CD8-positive, alpha-beta memory T cell (primary cell): ENCODE data around the gene PARP3. TPM values are rescaled to one million over a fixed set of nuclear protein-coding genes. Genes with fewer than 3 reads are reported as not detected.

Experiments
- CTCF ChIA-PET: fragments of 350-600 bp; sonication (Branson Sonifier 250); formaldehyde crosslinking; loops from one replicate; lab custom pipeline; 2021; ENCODE audit warnings: antibody characterized with exemption; lab: Charles Lee
- POLR2A ChIA-PET: fragments of 350-600 bp; sonication (Branson Sonifier 250); formaldehyde crosslinking; loops from one replicate; lab custom pipeline; 2021; ENCODE audit warnings: antibody characterized with exemption; lab: Charles Lee
- DNase-seq, 5 donors: peaks; one replicate each; pipeline versions ENCODE4 v3.0.0 to v3.0.0-alpha.2; 2020 to 2022; ENCODE audit warnings: mixed read lengths in 1 of 5
- H3K27ac ChIP-seq: one replicate; pipeline ENCODE4 v1.7.0; 2013; ENCODE audit warnings: low read depth, mild to moderate bottlenecking, low read length, moderate library complexity
- H3K27me3 ChIP-seq: 2 replicates; pipeline ENCODE4 v1.7.0; 2013; ENCODE audit warnings: low read length, mild to moderate bottlenecking; ENCODE audit not compliant: insufficient read depth, poor library complexity, severe bottlenecking
- H3K36me3 ChIP-seq: 2 replicates; pipeline ENCODE4 v1.7.0; 2013; ENCODE audit warnings: mild to moderate bottlenecking, low read length, moderate library complexity; ENCODE audit not compliant: insufficient read depth
- H3K4me1 ChIP-seq: 2 replicates; pipeline ENCODE4 v1.7.0; 2013; ENCODE audit warnings: mild to moderate bottlenecking, low read length, moderate library complexity; ENCODE audit not compliant: insufficient read depth
- H3K4me3 ChIP-seq: 2 replicates; pipeline ENCODE4 v1.7.0; 2013; ENCODE audit warnings: mild to moderate bottlenecking, low read length
- H3K9me3 ChIP-seq: 2 replicates; pipeline ENCODE4 v1.7.0; 2013; ENCODE audit warnings: mild to moderate bottlenecking, low read length
- H3K27ac Mint-ChIP-seq, 8 donors: one replicate each; pipeline ENCODE4 v1.8.0; 2020 to 2021; ENCODE audit warnings: mixed read lengths in 8 of 8, mild to moderate bottlenecking in 6 of 8, inconsistent platforms in 3 of 8, moderate library complexity in 3 of 8
- H3K27me3 Mint-ChIP-seq, 2 donors: one replicate each; pipeline ENCODE4 v1.8.0; 2020 to 2021; ENCODE audit warnings: mixed read lengths in 2 of 2, mild to moderate bottlenecking in 1 of 2, moderate library complexity in 1 of 2
- H3K36me3 Mint-ChIP-seq, 3 donors: one replicate each; pipeline ENCODE4 v1.8.0; 2020 to 2021; ENCODE audit warnings: mixed read lengths in 3 of 3, inconsistent platforms in 1 of 3, mild to moderate bottlenecking in 1 of 3
- H3K4me1 Mint-ChIP-seq, 3 donors: one replicate each; pipeline ENCODE4 v1.8.0; 2020 to 2021; ENCODE audit warnings: mixed read lengths in 3 of 3, inconsistent platforms in 1 of 3, mild to moderate bottlenecking in 1 of 3
- H3K4me3 Mint-ChIP-seq, 7 donors: one replicate each; pipeline ENCODE4 v1.8.0; 2020 to 2021; ENCODE audit warnings: mixed read lengths in 7 of 7, mild to moderate bottlenecking in 6 of 7, moderate library complexity in 4 of 7, inconsistent platforms in 2 of 7
- H3K9me3 Mint-ChIP-seq, 5 donors: one replicate each; pipeline ENCODE4 v1.8.0; 2020 to 2022; ENCODE audit warnings: mixed read lengths in 5 of 5, mild to moderate bottlenecking in 3 of 5, moderate library complexity in 2 of 5, inconsistent platforms in 1 of 5
- polyA plus RNA-seq: library from polyadenylated mRNA; unstranded; fragments of 300-500 nt; fragmentation: Illumina TruSeq; gene quantifications from one replicate; pipeline ENCODE4 v1.2.3, GENCODE V29; 2021
- total RNA-seq, 2 experiments: library from RNA; stranded (reverse); gene quantifications; one replicate each; pipeline ENCODE4 v1.2.3, GENCODE V29; 2021

The PARP3 gene
- total and polyA plus RNA-seq, 3 experiments from 2014 or later: 5.9 to 11.5 (median 9.5) TPM

- H3K9me3 ChIP-seq: no peaks in the 10 kb centered on the region
- no peaks in the 10 kb centered on the region for H3K9me3 Mint-ChIP-seq
- POLR2A ChIA-PET: no interaction called here
- peaks cover 21 to 60% (median 38%) of the 10 kb centered on the region in 3 donors for H3K4me1 Mint-ChIP-seq
- no peak for DNase-seq
- CTCF ChIA-PET: interaction anchor here (2.0 to 6.2 kb wide), 2 partner anchors 11 to 27 kb away, joined by 6 to 65 read pairs; partner anchors contain the start of genes PARP3 and RRP9
- H3K36me3 ChIP-seq: no peaks in the 10 kb centered on the region
- peak overlapping the region in 2 of 8 donors; percentile 23 to 79 for H3K27ac Mint-ChIP-seq
- H3K27ac ChIP-seq: no peak overlapping the region
- no peaks in the 10 kb centered on the region for H3K27me3 Mint-ChIP-seq
- H3K27me3 ChIP-seq: no peaks in the 10 kb centered on the region
- H3K4me3 ChIP-seq: no peak overlapping the region
- peak overlapping the region in 4 of 7 donors; percentile 15 to 87 (median 40) for H3K4me3 Mint-ChIP-seq
- peaks cover 26% of the 10 kb centered on the region for H3K4me1 ChIP-seq
- H3K36me3 Mint-ChIP-seq: peaks cover 0 to 17% (median 0%) of the 10 kb centered on the region in 3 donors
Observed at GRCh38 chr3:51971350-51971749, 29.2 kb downstream of the PARP3 start.

GRCh38 chr3:51974277-51974962, 32.3 kb downstream of the PARP3 start:
- Histone ChIP-seq H3K27ac (peak overlapping the region; percentile 83), H3K4me3 (peak overlapping the region; percentile 97), H3K9me3 (no peaks in the 10 kb centered on the region), H3K36me3 (no peaks in the 10 kb centered on the region), H3K4me1 (peaks cover 32% of the 10 kb centered on the region), H3K27me3 (no peaks in the 10 kb centered on the region)
- H3K27me3 Mint-ChIP-seq: no peaks in the 10 kb centered on the region
- peak overlapping the region; percentile 89 to 99 (median 95) for H3K4me3 Mint-ChIP-seq
- POLR2A ChIA-PET: interaction anchor here (1.0 to 2.3 kb wide), 7 partner anchors 9 to 474 kb away, joined by 3 to 15 read pairs (median 6); partner anchors contain the start of genes ACY1, DCAF1, PARP3 and RPL29
- H3K36me3 Mint-ChIP-seq: peaks cover 0 to 16% (median 0%) of the 10 kb centered on the region in 3 donors
- H3K27ac Mint-ChIP-seq: peak overlapping the region; percentile 87 to 98 (median 93)
- H3K4me1 Mint-ChIP-seq: peaks cover 25 to 50% (median 47%) of the 10 kb centered on the region in 3 donors
- no peak for DNase-seq
- CTCF ChIA-PET: interaction anchor here (0.7 to 6.2 kb wide), 22 partner anchors 9 to 483 kb away, joined by 3 to 65 read pairs (median 4); partner anchors contain the start of genes ACY1, GPR62, PARP3 and RPL29
- H3K9me3 Mint-ChIP-seq: no peaks in the 10 kb centered on the region

- H3K36me3 ChIP-seq: no peaks in the 10 kb centered on the region
- POLR2A ChIA-PET: interaction anchor here (0.6 to 2.3 kb wide), 4 partner anchors 8 to 182 kb away, joined by 3 to 14 read pairs (median 4); partner anchors contain the start of genes ACY1, PARP3 and RRP9
- peak; percentile 67 to 84 (median 78) for DNase-seq
- peak within 1 kb of the TSS; percentile 89 to 99 (median 95) for H3K4me3 Mint-ChIP-seq
- peak within 1 kb of the TSS; percentile 87 to 98 (median 94) for H3K27ac Mint-ChIP-seq
- peak within 1 kb of the TSS; percentile 83 for H3K27ac ChIP-seq
- CTCF ChIA-PET: interaction anchor here (0.8 to 6.2 kb wide), 7 partner anchors 8 to 31 kb away, joined by 3 to 65 read pairs (median 13); partner anchors contain the start of genes ACY1, GPR62, PARP3 and RRP9
- H3K36me3 Mint-ChIP-seq: peaks cover 0 to 16% (median 0%) of the 10 kb centered on the region in 3 donors
- no peaks in the 10 kb centered on the region for H3K27me3 Mint-ChIP-seq
- H3K4me3 ChIP-seq: peak within 1 kb of the TSS; percentile 97
- no peaks in the 10 kb centered on the region for H3K9me3 ChIP-seq
- peaks cover 25 to 50% (median 46%) of the 10 kb centered on the region in 3 donors for H3K4me1 Mint-ChIP-seq
- peaks cover 32% of the 10 kb centered on the region for H3K4me1 ChIP-seq
- H3K27me3 ChIP-seq: no peaks in the 10 kb centered on the region
- no peaks in the 10 kb centered on the region for H3K9me3 Mint-ChIP-seq
Observed at GRCh38 chr3:51974963-51975851, 33.0 kb downstream of the PARP3 start, which contains the start of gene ABHD14A. Gene ABHD14A (plus strand): TSS chr3:51975064. CDS start chr3:51975136, 72 bp downstream.

GRCh38 chr3:51975852-51976549, 33.8 kb downstream of the PARP3 start:
- Histone ChIP-seq H3K36me3 (no peaks in the 10 kb centered on the region), H3K4me1 (peaks cover 32% of the 10 kb centered on the region), H3K4me3 (peak overlapping the region; percentile 97), H3K9me3 (no peaks in the 10 kb centered on the region), H3K27ac (peak overlapping the region; percentile 83), H3K27me3 (no peaks in the 10 kb centered on the region)
- no peaks in the 10 kb centered on the region for H3K9me3 Mint-ChIP-seq
- H3K4me1 Mint-ChIP-seq: peaks cover 28 to 47% (median 44%) of the 10 kb centered on the region in 3 donors
- H3K27me3 Mint-ChIP-seq: no peaks in the 10 kb centered on the region
- POLR2A ChIA-PET: interaction anchor here (1.3 kb wide), 1 partner anchor 34 kb away, joined by 6 read pairs; the partner anchor contains the start of genes PARP3 and RRP9
- CTCF ChIA-PET: interaction anchor here (1.4 to 4.3 kb wide), 2 partner anchors 7 to 11 kb away, joined by 4 to 43 read pairs; partner anchors contain the start of gene ACY1
- peak in 4 of 5 donors; percentile 18 to 63 (median 28) for DNase-seq
- peaks cover 0 to 14% (median 0%) of the 10 kb centered on the region in 3 donors for H3K36me3 Mint-ChIP-seq
- H3K27ac Mint-ChIP-seq: peak overlapping the region; percentile 70 to 94 (median 92)
- H3K4me3 Mint-ChIP-seq: peak overlapping the region; percentile 83 to 95 (median 91)

- H3K27me3 ChIP-seq: no peaks in the 10 kb centered on the region
- Mint-ChIP-seq H3K27me3 (no peaks in the 10 kb centered on the region), H3K9me3 (no peaks in the 10 kb centered on the region), H3K4me1 (peaks cover 39 to 50% (median 48%) of the 10 kb centered on the region in 3 donors), H3K4me3 (peak overlapping the region; percentile 15 to 95 (median 66)), H3K36me3 (peaks cover 0 to 13% (median under 1%) of the 10 kb centered on the region in 3 donors), H3K27ac (peak overlapping the region in 7 of 8 donors; percentile 51 to 91 (median 86))
- no peaks in the 10 kb centered on the region for H3K36me3 ChIP-seq
- peaks cover 43% of the 10 kb centered on the region for H3K4me1 ChIP-seq
- no peaks in the 10 kb centered on the region for H3K9me3 ChIP-seq
- DNase-seq: peak; percentile 29 to 67 (median 41)
- no peak overlapping the region for H3K27ac ChIP-seq
- POLR2A ChIA-PET: no interaction called here
- CTCF ChIA-PET: no interaction called here
- H3K4me3 ChIP-seq: no peak overlapping the region
Observed at GRCh38 chr3:51977446-51978142, 35.4 kb downstream of the PARP3 start.

GRCh38 chr3:51978143-51978502, 36.0 kb downstream of the PARP3 start:
- Mint-ChIP-seq H3K27me3 (no peaks in the 10 kb centered on the region), H3K4me1 (peaks cover 43 to 53% (median 50%) of the 10 kb centered on the region in 3 donors), H3K27ac (peak overlapping the region in 2 of 8 donors; percentile 8 to 9), H3K9me3 (no peaks in the 10 kb centered on the region), H3K36me3 (peaks cover 0 to 13% (median 1%) of the 10 kb centered on the region in 3 donors), H3K4me3 (peak overlapping the region in 2 of 7 donors; percentile 29 to 95)
- H3K36me3 ChIP-seq: no peaks in the 10 kb centered on the region
- DNase-seq: no peak
- peaks cover 46% of the 10 kb centered on the region for H3K4me1 ChIP-seq
- POLR2A ChIA-PET: no interaction called here
- CTCF ChIA-PET: no interaction called here
- no peaks in the 10 kb centered on the region for H3K9me3 ChIP-seq
- no peak overlapping the region for H3K27ac ChIP-seq
- H3K4me3 ChIP-seq: no peak overlapping the region
- H3K27me3 ChIP-seq: no peaks in the 10 kb centered on the region
